ENCODE results near the gene KCNK3.
A peak's percentile ranks its signal among the peaks of the same experiment; 100 is the strongest.

The KCNK3 gene

DNA sequence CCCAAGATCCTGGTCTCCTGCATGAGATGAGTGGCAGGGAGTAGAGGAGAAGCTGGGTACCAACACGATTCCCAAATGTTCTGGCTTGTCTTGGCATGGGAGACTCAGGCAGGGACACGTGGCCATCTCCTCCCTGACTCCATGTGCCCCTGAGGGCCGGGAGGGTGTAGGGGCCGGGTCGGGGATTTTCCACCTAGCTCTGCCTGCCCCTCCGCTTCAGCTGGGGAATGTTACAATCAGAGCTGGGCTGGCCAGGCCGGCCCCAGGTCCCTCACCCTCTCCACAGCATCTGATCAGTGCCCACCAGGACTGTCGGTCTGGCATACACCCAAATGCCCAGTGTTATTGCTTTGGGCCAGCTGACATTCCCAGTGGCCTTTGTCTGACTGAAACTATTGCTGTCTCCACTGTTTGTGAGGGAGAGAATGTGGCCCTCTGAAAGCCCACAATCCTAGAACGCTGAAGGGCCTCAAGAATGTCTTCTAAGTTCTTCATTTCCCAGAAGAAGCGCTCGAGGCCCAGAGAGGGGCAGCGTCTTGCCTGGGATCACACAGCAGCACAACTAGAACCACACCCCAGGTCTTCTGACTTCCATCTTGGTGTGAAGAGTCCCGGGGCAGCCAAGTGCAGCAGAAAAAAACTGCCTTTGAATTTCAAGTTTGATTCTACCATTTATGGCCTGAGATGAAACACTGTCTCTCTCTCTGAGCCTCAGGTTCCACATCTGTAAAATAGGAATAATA lies 23.2 kb downstream of the KCNK3 start:
- DNase-seq: no peak

DNA sequence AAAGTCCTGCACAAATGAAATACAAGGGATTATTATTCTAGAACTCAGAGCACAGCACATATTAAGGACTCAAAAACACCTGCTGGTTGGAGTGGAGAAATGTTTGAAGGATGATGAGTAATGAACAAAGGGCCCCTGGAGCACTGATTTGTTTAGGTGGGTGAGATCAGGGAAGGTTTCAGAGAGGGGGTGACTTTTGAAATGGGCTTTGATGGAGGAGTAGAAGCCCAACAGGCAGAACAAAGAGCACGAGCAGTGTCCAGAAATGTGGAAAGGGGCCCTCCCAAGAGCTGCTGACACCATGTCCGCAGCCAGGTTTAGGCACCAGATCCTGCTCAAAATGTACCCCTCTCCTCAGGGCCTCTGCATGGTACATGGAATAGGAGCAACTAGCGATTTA lies 23.8 kb downstream of the KCNK3 start:
- no peak for DNase-seq

DNA sequence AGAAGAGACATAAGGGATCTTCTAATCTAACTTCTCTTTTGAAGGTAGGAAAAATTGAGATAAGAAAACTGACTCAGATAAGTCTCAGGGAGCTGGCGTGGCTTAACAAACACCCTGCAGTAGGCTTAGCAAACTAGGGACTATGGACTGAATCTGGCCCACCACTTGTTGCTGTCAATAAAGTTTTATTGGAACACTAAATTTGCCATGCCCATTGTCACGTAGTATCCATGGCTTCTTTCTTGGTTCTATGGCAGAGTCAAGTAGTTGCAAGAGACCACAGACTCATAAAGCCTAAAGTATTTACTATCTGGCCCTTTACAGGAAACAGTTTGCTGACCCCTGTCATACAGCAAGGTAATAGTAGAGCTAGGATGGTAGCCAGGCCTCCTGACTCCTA lies 24.2 kb downstream of the KCNK3 start:
- DNase-seq: no peak

DNA sequence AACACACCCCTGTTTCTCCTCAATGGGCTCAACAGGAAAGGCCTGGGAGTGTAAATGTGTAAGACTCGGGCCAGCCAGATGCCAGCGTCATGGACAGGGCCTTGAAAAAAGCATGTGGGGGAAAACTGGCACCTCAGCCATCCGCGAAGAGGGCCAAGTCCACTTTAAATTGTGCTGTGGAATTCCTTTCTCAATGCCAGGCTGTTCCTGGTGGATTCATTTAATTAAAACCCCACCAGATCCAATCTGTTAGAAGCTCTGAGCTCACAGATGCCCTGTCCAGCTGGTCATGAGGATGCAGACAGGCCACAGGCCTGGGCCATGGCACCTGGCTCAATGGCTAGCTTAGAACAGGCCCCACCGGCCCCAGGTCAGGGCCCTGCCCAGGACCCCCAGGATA lies 24.8 kb downstream of the KCNK3 start:
- no peak for DNase-seq

DNA sequence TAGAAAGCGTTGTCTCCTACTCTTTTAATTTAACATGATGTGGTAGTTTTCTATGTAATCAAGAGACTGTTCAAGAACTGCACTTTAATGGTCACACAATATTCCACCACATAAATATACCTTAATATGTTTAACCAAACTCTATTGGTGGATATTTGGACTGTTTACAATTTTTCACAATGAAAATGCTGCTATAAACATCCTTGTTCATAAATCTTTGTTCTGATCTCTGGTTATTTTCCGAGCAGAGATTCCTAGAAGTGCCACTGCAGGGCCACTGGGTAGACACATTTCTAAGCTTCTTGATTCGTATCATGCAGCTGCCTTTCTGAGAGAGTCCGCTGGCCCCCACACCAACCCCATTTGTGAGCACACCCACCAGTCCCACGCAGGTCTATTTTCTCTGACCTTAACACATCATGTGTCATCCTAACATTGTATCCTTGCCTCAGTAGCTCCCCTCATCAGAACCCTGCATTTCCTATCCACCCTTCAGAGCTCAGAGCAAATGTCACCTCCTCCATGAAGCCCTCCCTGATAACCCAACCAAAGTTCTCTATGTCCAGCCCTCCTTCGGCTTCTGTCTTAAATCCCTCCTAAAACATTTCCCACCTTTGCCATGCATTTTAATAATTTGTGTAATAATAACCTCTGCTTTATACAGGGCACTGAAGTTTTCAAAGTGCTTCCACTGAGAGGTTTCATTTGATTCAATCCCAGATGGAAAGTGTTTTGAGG lies 26.6 kb downstream of the KCNK3 start:
- DNase-seq: no peak

DNA sequence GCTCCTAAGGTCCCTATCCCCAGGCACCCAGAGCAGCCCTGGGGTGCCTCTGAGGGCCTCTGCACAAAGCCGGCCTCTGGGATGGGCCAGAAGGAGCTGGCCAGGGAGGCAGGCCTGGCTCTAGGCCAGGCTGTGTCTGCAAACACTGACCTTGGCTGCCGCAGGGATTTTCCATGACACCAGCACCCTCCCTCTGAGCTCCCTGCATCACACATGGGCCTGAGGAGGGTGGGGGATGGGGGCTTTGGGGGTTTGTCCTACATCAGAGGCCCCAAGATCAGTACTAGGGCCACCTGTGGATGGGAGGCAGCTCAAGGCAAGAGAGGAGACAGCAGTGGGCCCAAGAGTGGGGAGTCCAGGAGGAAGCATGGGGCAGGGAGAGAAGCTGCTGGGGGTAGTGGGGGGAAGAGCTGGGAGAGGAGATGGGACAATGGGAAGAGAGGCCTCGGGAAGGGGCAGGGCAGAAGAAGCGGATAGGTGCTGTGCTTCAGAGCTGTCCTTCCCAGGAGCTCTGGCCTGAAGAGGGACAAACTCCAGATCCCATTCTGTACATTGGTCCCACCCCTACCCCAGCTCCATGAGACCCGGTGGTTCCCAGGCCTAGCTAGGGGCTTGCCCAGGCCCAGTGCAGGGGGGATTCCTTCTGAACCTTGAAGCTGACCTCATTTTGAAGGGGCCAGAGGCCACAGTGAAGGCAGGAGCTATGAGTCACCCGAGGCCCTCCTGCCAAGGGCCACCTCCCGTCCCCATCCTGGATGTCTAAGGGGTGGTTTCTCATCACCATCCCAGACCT lies 28.0 kb downstream of the KCNK3 start:
- DNase-seq: peak; percentile 39

DNA sequence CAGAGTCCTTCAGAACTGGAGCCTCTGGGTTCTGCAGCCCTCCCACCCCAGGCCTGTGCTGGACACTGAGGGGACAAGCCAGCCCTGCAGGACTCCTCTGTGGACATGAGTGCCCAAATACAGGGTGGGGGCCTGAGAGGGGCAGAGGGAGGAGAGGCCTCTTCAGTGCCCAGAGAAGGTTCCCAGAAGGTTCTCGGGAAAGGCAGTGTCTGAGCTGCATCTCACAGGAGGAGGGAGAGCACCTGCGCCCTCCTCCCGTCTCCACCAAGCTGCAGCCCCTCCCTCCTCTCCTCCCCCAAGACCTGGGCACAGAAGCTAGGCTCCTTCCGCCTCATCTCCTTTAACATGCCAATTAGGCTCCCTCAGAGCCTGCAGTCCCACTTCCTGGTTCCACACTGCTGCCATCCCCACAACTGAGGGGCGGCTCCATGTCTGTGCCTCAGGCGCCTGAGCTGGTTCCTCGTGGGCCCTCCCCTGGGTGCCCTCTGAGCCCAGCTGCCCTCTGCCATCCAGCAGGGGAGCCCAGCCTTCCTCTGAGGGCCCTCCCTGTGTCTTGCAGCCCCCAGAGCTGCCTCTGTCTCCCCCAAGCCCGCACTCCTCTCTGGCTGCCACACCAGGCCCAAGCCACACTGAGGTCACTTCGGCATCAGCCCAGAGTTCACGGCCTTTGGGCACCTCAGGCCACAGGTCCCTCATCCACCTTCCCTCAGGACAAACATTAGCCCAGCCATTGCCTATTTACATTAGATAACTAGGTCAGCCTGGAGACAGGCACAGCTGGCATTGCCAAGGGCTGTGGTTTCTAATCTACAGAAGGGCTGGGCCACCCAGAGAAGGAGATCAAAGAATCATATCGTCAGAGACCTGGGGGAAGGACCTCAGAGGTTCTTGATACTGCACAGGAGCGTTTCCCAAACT lies 28.9 kb downstream of the KCNK3 start:
- DNase-seq: peak; percentile 36

DNA sequence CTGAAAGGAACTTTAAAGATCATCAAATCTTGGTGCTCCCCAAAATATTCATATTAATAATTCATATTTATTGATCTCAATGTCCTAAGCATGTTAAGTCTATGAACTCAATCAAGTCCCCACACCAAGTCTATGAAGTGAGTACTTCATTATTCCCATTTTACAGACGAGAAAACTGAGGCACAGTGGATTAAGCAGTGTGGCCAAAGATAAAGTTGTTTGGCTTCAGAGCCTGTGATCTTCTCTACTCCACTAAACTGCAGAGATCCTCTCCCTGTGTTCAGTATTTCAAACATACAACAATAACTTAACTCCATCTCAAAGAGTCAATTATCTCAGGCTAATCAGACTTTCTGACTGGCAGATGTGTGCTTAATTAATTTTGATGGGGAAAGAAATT lies 29.8 kb downstream of the KCNK3 start:
- no peak for DNase-seq

DNA sequence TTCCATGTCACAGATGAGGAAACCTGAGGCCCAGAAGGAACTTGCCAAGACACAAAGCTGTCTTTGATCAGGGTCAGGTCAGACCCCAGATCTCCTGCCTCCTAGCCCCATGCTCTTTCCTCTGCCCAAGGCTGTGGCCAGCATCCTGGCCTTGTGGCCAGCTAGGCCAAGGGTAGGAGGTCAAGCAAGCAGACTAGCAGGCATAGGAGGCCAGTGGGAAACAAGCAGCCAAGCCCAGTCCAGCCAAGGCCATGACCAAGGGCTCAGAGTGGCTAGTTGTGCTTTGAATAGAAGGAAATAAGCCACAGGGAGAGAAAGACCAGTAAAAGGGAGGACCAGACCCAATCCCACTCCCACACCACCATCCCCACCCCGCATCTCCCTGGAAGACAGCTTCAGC lies 30.4 kb downstream of the KCNK3 start:
- DNase-seq: no peak

DNA sequence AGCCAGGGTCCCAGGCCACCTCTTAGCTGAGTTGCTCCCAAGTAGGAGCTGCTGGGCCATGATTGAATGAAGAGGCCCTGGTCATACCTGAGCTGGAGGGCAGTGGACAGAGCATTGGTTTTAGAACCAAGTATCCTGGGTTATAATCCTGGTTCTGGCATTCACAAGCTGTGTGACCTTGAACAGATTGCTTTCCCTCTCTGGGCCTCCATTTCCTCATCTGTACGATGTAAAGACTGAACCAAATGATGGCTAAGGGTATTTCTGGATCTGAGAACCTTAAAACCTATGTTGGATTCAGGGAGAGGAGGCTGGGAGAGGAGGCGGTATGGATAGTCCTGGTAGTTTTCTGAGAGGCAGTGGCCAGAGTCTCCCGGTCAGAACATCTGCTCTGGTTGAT lies 31.0 kb downstream of the KCNK3 start:
- no peak for DNase-seq

DNA sequence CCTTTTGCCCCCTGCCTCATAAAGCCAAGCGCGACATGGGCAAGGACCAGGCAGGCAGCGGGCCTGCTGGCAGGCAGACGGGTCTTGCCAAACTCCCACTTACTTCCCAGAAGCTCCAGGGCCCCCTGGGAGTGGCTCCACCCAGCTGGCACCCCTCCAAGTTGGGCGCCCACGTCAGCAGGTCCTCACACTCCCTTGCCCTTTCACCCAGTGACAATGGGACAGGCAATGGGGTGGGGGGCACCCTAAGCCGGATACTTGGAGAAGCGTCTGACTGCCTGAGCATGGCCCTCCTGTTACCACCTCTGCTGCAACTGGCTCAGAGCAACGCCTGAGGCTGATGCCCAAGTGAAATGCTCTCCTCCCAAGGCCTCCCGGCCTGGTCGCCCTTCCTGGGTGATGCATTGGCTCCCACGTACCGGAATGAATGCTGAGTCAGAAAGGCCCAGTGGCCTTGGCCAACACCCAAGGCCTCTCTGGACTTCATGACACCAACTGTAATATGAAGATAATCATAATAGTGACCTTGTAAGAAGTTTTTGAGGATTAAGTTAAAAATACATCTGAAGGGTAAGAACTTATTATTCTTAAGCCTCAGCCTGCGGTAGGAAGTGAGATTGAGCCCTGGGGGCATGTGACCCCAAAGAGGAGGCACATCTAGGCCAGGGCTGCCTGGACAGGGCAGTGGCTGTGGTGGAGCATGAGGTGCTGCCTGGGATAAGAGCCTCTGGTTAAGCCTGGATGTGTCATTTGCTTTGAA lies 31.6 kb downstream of the KCNK3 start:
- DNase-seq: no peak

DNA sequence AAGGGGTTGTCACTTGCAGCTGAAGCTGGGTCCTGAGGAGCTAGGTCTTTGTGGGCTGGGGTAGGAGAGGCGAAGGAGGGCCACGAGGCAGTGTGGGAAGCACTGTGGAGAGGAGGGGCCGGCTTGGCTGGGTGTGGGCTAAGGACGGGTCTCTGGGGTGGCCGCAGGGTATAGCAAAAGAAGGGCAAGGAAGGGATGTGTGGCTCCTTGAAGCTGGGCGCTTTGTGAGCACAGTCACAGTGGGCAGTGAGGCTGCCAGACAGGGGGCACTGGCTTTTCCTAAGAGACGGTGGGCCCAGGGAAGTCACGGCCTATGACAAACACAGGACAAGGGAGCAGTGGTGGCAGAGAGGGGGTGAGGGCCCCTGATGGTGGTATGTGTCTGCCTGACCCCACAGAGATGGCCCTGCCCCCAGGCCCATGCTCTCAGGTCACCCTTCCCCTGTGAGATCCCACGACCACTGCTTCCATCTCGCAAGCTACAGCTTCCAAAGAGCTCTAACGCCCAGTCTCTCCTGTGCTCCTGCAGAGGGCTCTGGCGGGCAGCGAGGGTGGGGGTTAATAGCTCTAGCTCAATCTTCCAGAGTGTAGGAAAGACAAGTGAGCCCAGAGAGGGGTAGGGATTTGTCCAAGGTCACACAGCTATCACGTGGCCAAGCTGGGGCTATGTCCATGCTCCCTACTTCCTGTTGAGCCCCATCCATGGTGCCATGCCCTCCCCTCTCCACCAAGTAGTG lies 32.4 kb downstream of the KCNK3 start:
- DNase-seq: no peak

DNA sequence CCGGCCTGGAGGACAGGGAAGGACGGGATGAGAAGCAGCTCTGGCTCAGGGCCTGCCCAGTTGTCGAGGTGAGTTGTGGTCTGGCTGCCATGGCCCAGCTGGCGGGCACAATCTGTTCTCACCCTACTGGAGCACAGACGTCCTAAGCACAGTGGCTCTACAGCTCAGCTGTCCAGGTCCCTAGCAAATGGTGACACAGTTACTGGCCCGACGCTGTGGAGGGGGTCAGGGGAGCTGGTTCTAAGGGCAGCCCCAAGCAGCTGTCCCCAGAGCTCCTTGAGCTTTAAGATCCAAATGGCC lies 32.9 kb downstream of the KCNK3 start:
- no peak for DNase-seq

DNA sequence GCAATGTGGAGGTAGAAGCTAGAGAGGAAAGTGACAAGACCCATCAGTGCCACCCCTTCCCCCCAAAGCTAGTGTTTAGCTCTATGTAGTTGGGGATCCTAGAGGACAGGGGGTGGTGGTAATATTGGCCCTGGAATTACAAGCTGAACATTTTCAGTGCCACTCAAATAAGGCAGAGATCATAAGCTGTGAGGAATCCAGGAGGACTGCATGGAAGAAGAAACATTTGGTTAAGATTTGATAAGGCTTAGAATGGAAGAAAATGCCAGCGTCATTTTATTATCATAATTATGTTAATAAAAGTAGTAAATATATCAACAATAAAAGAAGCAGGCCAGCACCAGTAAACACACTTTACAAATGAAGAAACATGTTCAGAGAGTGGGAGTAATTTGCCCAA lies 33.7 kb downstream of the KCNK3 start:
- DNase-seq: no peak

DNA sequence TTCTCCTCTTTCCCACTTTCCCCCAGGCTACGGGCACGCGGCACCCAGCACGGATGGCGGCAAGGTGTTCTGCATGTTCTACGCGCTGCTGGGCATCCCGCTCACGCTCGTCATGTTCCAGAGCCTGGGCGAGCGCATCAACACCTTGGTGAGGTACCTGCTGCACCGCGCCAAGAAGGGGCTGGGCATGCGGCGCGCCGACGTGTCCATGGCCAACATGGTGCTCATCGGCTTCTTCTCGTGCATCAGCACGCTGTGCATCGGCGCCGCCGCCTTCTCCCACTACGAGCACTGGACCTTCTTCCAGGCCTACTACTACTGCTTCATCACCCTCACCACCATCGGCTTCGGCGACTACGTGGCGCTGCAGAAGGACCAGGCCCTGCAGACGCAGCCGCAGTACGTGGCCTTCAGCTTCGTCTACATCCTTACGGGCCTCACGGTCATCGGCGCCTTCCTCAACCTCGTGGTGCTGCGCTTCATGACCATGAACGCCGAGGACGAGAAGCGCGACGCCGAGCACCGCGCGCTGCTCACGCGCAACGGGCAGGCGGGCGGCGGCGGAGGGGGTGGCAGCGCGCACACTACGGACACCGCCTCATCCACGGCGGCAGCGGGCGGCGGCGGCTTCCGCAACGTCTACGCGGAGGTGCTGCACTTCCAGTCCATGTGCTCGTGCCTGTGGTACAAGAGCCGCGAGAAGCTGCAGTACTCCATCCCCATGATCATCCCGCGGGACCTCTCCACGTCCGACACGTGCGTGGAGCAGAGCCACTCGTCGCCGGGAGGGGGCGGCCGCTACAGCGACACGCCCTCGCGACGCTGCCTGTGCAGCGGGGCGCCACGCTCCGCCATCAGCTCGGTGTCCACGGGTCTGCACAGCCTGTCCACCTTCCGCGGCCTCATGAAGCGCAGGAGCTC lies 35.4 kb downstream of the KCNK3 start:
- no peak for DNase-seq

DNA sequence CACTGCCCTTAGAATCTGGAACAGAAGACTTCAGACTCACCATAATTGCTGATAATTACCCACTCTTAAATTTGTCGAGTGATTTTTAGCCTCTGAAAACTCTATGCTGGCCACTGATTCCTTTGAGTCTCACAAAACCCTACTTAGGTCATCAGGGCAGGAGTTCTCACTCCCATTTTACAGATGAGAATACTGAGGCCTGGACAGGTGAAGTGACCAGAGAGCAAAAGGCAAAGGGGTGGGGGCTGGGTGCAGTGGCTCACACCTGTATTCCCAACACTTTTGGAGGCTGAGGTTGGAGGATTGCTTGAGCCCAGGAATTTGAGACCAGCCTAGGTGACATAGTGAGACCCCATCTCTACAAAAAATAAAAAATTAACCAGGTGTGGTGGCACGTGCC lies 36.8 kb downstream of the KCNK3 start:
- DNase-seq: no peak

DNA sequence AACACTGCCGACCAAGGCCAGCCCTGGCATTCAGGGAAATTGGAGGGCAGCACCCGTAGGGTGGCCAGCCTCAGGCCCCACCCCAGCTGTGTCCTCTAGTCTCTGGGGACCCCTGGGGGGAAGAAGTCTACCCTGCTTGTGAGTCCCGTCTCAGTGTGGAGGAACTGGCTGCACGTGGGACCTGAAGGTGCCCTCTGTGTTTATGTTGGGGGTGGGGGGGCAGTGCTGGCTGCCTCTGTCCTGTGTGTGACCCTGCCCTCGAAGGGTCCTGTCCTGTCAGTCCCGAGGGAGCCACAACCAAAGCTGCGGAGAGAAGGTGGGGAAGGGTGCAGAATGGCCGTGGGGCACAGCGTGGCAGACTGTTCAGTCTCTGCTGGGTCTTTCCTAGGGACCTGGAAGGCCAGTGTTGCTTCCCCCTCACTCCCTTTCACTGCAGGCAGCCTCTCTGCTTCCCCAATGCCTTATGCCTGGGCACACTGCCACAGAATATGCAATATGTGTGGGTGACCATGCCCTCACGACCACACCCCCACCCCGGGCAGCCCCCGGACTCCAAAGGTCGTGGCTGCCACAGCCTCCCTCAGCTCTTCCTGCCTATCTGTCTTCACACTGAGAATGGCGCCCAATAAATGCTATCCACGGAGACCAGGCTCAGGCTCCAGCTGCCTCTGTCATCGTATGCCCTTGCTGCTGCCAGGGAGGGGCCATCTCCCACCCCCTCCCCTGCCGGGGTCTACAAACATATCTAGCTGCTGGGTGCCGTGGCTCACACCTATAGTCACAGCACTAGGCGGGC lies 38.2 kb downstream of the KCNK3 start:
- DNase-seq: no peak

DNA sequence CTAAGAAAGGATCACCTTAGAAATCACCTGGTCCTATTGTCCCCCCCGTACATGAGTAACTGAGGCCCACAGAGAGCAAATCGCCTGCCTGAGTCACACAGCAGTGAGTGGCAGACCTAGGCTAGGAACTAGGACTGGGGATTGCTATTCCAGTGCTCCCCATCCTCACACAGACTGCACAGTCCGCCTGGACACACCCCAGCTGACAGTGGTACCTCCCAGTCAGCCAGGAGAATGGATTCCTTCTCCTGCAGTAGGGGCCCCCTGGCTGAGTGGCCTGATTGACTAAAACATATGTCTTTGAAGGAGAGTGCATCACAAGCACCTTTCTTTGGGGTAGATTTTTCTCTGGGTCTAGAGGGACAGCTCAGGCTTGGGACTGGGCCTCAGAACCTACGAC lies 39.2 kb downstream of the KCNK3 start:
- no peak for DNase-seq

DNA sequence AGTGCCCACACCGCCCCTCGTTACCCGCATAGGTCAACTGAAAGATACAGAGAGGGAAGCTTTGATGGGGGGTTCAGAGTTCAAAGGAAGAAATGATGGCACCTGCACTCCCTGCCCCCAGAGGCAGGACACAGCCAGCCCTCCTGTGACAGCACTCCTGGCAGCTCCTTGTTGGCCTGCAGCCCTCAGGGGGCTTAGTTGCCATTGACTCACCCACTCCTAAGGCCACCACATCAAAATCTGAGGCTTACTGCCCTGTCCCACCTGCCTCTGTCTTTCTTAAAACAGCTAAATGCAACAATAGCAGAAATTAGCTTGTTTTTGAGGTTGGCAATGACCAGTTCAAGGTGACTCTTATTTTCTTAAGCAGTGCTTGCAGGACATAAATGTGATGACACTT lies 39.9 kb downstream of the KCNK3 start:
- DNase-seq: no peak

DNA sequence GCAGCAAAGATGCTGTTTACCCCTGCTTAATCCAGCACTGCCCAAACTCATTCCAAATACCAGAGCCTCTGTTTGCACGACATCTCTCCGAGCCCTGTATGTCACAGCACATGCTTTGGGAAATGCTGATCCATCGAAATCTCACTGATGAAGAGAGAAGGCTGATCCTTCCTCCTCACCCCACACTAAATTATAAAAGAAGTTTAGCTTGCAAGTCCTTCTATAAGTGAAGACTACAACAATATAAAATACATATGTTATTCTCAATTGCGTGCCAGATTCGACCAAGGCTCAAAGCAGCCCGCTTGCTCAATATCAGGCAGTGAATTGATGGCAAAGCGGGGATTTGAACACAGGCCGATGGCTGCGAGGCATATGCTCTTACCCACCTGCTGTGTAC lies 40.9 kb downstream of the KCNK3 start:
- no peak for DNase-seq
